SK-N-SH treated with all-trans-retinoic acid at 6 μM for 48 hours (cell line): Measurements from ENCODE around the gene SLCO3A1.

Source experiments
- ATAC-seq: fragments of 200-7000 bp; cut with Tn5 transposase; 3 replicates; pipeline ENCODE4 v1.9.1; 2020; ENCODE audit warnings: mild to moderate bottlenecking, moderate library complexity
- ARNTL ChIP-seq: fragments of 450-650 bp; formaldehyde crosslinking; IDR thresholded peaks from 2 replicates; pipeline ENCODE4 v1.5.0; 2020; ENCODE audit warnings: low read depth, mild to moderate bottlenecking, moderate library complexity, borderline replicate concordance
- BACH2 ChIP-seq: fragments of 250-450 bp; sonication (Bioruptor Pico); IDR thresholded peaks from 2 replicates; pipeline ENCODE4 v1.9.0; 2021; ENCODE audit warnings: mild to moderate bottlenecking, borderline replicate concordance
- CREB5 ChIP-seq: fragments of 250-450 bp; sonication (Bioruptor Pico); IDR thresholded peaks from 2 replicates; pipeline ENCODE4 v1.5.1; 2020; ENCODE audit warnings: low read depth, mild to moderate bottlenecking, moderate library complexity
- CSDC2 ChIP-seq: fragments of 250-450 bp; sonication (Bioruptor Pico); IDR thresholded peaks from 2 replicates; pipeline ENCODE4 v1.5.0; 2020; ENCODE audit warnings: mild to moderate bottlenecking, moderate library complexity
- CSRNP3 ChIP-seq: fragments of 250-450 bp; sonication (Bioruptor Pico); IDR thresholded peaks from 2 replicates; pipeline ENCODE4 v1.5.1; 2021; ENCODE audit warnings: mild to moderate bottlenecking, moderate library complexity
- ESRRG ChIP-seq: fragments of 250-450 bp; sonication (Bioruptor Pico); IDR thresholded peaks from 2 replicates; pipeline ENCODE4 v1.6.1; 2021; ENCODE audit warnings: mild to moderate bottlenecking
- GLIS3 ChIP-seq: fragments of 250-450 bp; sonication (Bioruptor Pico); IDR thresholded peaks from 2 replicates; pipeline ENCODE4 v1.5.0; 2020; ENCODE audit warnings: mild to moderate bottlenecking, moderate library complexity
- ISL1 ChIP-seq: fragments of 250-450 bp; sonication (Bioruptor Pico); IDR thresholded peaks from 2 replicates; pipeline ENCODE4 v2.1.2; 2022; ENCODE audit warnings: mild to moderate bottlenecking, moderate library complexity
- OSR1 ChIP-seq: fragments of 250-450 bp; sonication (Bioruptor Pico); IDR thresholded peaks from 2 replicates; pipeline ENCODE4 v1.8.0; 2022; ENCODE audit warnings: moderate library complexity, mild to moderate bottlenecking, inconsistent platforms
- PATZ1 ChIP-seq: fragments of 250-450 bp; sonication (Bioruptor Pico); IDR thresholded peaks from 2 replicates; pipeline ENCODE4 v1.8.0; 2020; ENCODE audit warnings: mild to moderate bottlenecking, moderate library complexity, borderline replicate concordance
- POU6F1 ChIP-seq: fragments of 250-450 bp; sonication (Bioruptor Pico); IDR thresholded peaks from 2 replicates; pipeline ENCODE4 v1.8.0; 2021; ENCODE audit warnings: low read depth, mild to moderate bottlenecking, moderate library complexity, borderline replicate concordance
- PPARA ChIP-seq: fragments of 250-450 bp; sonication (Bioruptor Pico); IDR thresholded peaks from 2 replicates; pipeline ENCODE4 v1.5.0; 2020; ENCODE audit warnings: mild to moderate bottlenecking, borderline replicate concordance
- RARB ChIP-seq: fragments of 250-450 bp; sonication (Bioruptor Pico); IDR thresholded peaks from 2 replicates; pipeline ENCODE4 v1.8.0; 2021; ENCODE audit warnings: mild to moderate bottlenecking, moderate library complexity
- SNAI2 ChIP-seq: fragments of 250-450 bp; sonication (Bioruptor Pico); IDR thresholded peaks from 2 replicates; pipeline ENCODE4 v1.5.0; 2020; ENCODE audit warnings: mild to moderate bottlenecking, moderate library complexity
- TCF4 ChIP-seq: fragments of 250-450 bp; sonication (Bioruptor Pico); IDR thresholded peaks from 2 replicates; pipeline ENCODE4 v1.8.0; 2021; ENCODE audit warnings: mild to moderate bottlenecking, moderate library complexity, borderline replicate concordance
- TOX ChIP-seq: fragments of 250-450 bp; sonication (Bioruptor Pico); IDR thresholded peaks from 2 replicates; pipeline ENCODE4 v1.8.0; 2021; ENCODE audit warnings: mild to moderate bottlenecking, moderate library complexity, borderline replicate concordance
- TSHZ2 ChIP-seq: fragments of 250-450 bp; sonication (Bioruptor Pico); IDR thresholded peaks from 2 replicates; pipeline ENCODE4 v1.5.0; 2020; ENCODE audit warnings: mild to moderate bottlenecking, moderate library complexity
- ZFP3 ChIP-seq: fragments of 250-450 bp; sonication (Bioruptor Pico); IDR thresholded peaks from 2 replicates; pipeline ENCODE4 v1.5.0; 2020; ENCODE audit warnings: mild to moderate bottlenecking, moderate library complexity
- ZFP30 ChIP-seq: fragments of 450-650 bp; formaldehyde crosslinking; IDR thresholded peaks from 2 replicates; pipeline ENCODE4 v1.5.0; 2022; ENCODE audit warnings: mild to moderate bottlenecking, moderate library complexity
- ZNF565 ChIP-seq: fragments of 450-650 bp; formaldehyde crosslinking; conservative IDR thresholded peaks from 2 replicates; pipeline ENCODE4 v1.5.0; 2020; ENCODE audit warnings: low read depth, mild to moderate bottlenecking, moderate library complexity
- ZNF70 ChIP-seq: fragments of 450-650 bp; formaldehyde crosslinking; IDR thresholded peaks from 2 replicates; pipeline ENCODE4 v1.5.0; 2020; ENCODE audit warnings: mild to moderate bottlenecking, moderate library complexity
- ZNF8 ChIP-seq: fragments of 450-650 bp; formaldehyde crosslinking; IDR thresholded peaks from 2 replicates; pipeline ENCODE4 v1.5.0; 2020; ENCODE audit warnings: mild to moderate bottlenecking, moderate library complexity

Gene SLCO3A1

GRCh38 chr15:92195241-92195640 lies 341.7 kb downstream of the SLCO3A1 start:
- ATAC-seq, result no peak
- TF ChIP-seq ZNF8 (CRISPR knock-in tag), result no peak
- TF ChIP-seq ZNF565 (CRISPR knock-in tag), result no peak
- no peak for TF ChIP-seq CSRNP3 (CRISPR knock-in tag)
- TF ChIP-seq ZFP3, result no peak
- TF ChIP-seq OSR1 (CRISPR knock-in tag), result no peak
- no peak for TF ChIP-seq ESRRG (CRISPR knock-in tag)
- TF ChIP-seq ARNTL, result no peak
- no peak for TF ChIP-seq CREB5 (CRISPR knock-in tag)
- no peak for TF ChIP-seq ISL1 (CRISPR knock-in tag)
- TF ChIP-seq POU6F1 (CRISPR knock-in tag), result no peak
- no peak for TF ChIP-seq SNAI2 (CRISPR knock-in tag)
- TF ChIP-seq GLIS3, result no peak
- no peak for TF ChIP-seq PATZ1
- TF ChIP-seq ZNF70, result no peak

- TF ChIP-seq TCF4 (CRISPR knock-in tag) (no peak), CSRNP3 (CRISPR knock-in tag) (no peak), RARB (CRISPR knock-in tag) (no peak), ZNF565 (CRISPR knock-in tag) (no peak), POU6F1 (CRISPR knock-in tag) (no peak), ZFP30 (CRISPR knock-in tag) (no peak), PATZ1 (no peak), PPARA (CRISPR knock-in tag) (no peak), CSDC2 (no peak), TOX (CRISPR knock-in tag) (no peak), ESRRG (CRISPR knock-in tag) (no peak), BACH2 (no peak), OSR1 (CRISPR knock-in tag) (no peak), ZNF70 (no peak), ARNTL (no peak), SNAI2 (CRISPR knock-in tag) (no peak), TSHZ2 (CRISPR knock-in tag) (no peak)
Measured at GRCh38 chr15:92196342-92196741, 342.8 kb downstream of the SLCO3A1 start.

More at GRCh38 chr15:92196342-92196741, 342.8 kb downstream of the SLCO3A1 start:
- ATAC-seq, result no peak
